GM12891 (cell line): ENCODE results near the gene KRTAP4-8.
"Not testable (repeated sequence)": the region's sequence is repeated elsewhere in the genome, so short reads cannot be mapped to it uniquely, and the experiment has no call there.

ENCODE experiments used
- DNase-seq: peaks from one replicate; pipeline ENCODE4 v3.0.0; 2011; ENCODE audit warnings: low spot score; ENCODE audit not compliant: insufficient read length
- FAIRE-seq: peaks from 2 replicates; lab custom pipeline; 2011; peaks lifted over from hg19 to GRCh38; lab: Jason Lieb, UNC
- PAX5 ChIP-seq: IDR thresholded peaks from 2 replicates; pipeline ENCODE4 v1.6.1; 2011; ENCODE audit warnings: low read length, moderate library complexity, mild to moderate bottlenecking; ENCODE audit not compliant: insufficient read depth, severe bottlenecking
- POLR2A ChIP-seq: IDR thresholded peaks from 2 replicates; pipeline ENCODE4 v1.6.1; 2011; ENCODE audit warnings: low read depth, low read length, control low read depth
- POLR2AphosphoS5 ChIP-seq: IDR thresholded peaks from 2 replicates; pipeline ENCODE4 v1.6.1; 2011; ENCODE audit warnings: low read depth, low read length, control low read depth
- POU2F2 ChIP-seq: IDR thresholded peaks from 2 replicates; pipeline ENCODE4 v1.6.1; 2011; ENCODE audit warnings: low read depth, mild to moderate bottlenecking, control low read depth, low read length, moderate library complexity
- SPI1 ChIP-seq: IDR thresholded peaks from 2 replicates; pipeline ENCODE4 v1.6.1; 2011; ENCODE audit warnings: low read depth, low read length, control low read depth
- TAF1 ChIP-seq: IDR thresholded peaks from 2 replicates; pipeline ENCODE4 v1.6.1; 2011; ENCODE audit warnings: low read depth, low read length, control low read depth

The KRTAP4-8 gene

DNA sequence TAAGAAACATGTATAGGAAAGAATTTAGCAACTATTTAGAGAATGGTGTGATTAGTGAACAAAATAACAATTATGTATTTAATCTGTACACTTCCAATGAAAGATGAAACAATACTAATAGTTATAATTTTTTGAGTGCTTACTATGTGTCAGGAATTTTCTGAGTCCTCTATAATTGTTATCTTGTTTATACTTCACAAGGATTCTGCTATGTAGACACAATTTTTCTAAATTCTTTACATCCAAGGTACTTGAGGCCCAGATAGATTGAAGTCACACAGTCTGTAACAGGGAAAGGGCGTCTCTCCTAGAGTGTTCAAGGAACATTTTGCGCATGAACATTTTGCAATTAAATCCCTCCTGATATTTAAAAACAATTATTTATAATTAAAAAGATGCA is 27.1 kb upstream of the KRTAP4-8 start:
- no peak for FAIRE-seq
- DNase-seq = no peak
- TF ChIP-seq POLR2AphosphoS5 (no peak), TAF1 (no peak)

DNA sequence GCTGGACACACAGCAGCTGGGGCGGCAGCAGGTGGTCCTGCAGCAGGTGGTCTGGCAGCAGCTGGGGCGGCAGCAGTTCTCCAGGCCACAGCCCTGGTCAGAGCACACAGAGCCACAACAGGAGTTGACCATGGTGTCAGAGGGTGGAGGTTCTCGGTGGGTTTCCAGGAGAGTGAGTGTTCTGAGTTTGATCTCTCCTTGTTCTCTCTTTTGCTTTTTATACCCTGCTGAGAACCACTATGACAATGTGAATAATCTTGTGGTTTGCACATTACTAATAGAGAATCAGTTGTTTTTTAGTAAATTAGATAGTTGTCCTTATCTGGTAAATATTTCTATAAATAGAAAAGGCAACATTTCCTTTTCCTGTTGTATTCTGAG is 26.0 kb upstream of the KRTAP4-8 start, which contains the start of gene KRTAP4-12:
Gene KRTAP4-12, minus strand, starts transcription at position 192 of the 381 bp plus-strand sequence. Its CDS starts 60 bp downstream, at position 132.
- FAIRE-seq, DNase-seq: not testable (repeated sequence)

DNA sequence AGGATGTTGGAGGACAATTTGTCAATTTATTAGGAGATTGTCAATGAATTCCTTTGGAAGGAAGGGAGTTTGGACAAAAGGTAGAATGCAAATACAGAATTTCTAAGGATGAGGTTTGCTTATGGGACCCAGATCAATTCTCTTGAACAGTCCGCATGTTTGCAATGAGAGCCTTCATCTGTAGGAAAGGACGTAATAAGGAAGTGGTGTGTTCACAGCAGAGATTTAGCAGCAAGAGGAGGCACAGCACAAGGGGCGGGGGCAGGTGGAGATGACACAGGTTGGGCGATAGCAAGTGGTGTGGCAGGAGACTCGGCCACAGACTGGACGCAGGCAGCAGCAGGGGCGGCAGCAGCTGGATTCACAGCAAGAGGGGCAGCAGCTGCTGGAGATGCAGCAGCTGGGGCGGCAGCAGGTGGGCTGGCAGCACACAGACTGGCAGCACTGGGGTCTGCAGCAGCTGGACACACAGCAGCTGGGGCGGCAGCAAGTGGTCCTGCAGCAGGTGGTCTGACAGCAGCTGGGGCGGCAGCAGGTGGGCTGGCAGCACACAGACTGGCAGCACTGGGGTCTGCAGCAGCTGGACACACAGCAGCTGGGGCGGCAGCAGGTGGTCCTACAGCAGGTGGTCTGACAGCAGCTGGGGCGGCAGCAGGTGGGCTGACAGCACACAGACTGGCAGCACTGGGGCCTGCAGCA is 25.5 kb upstream of the KRTAP4-8 start:
- FAIRE-seq, DNase-seq: not testable (repeated sequence)

DNA sequence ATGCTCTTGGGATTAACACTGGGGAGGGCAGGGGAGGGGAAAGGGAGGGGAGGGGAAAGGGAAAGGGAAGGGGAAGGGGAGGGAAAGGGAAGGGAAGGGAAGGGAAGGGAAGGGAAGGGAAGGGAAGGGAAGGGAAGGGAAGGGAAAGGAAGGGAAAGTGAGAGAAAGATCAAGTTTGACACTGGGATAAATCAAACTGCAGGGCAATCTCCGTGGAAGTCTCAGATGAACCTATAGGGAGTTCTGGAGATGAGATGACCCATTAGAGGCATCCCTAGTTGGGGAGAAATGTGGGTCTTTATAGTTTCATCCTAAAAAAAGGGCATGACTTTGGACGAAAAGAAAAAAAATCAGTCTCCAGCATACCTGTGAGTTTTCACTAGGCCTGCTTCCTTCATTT is 23.8 kb upstream of the KRTAP4-8 start:
- FAIRE-seq (no peak), DNase-seq (no peak)
- TF ChIP-seq TAF1 (no peak), PAX5 (no peak), POLR2AphosphoS5 (no peak), SPI1 (no peak), POU2F2 (no peak)

DNA sequence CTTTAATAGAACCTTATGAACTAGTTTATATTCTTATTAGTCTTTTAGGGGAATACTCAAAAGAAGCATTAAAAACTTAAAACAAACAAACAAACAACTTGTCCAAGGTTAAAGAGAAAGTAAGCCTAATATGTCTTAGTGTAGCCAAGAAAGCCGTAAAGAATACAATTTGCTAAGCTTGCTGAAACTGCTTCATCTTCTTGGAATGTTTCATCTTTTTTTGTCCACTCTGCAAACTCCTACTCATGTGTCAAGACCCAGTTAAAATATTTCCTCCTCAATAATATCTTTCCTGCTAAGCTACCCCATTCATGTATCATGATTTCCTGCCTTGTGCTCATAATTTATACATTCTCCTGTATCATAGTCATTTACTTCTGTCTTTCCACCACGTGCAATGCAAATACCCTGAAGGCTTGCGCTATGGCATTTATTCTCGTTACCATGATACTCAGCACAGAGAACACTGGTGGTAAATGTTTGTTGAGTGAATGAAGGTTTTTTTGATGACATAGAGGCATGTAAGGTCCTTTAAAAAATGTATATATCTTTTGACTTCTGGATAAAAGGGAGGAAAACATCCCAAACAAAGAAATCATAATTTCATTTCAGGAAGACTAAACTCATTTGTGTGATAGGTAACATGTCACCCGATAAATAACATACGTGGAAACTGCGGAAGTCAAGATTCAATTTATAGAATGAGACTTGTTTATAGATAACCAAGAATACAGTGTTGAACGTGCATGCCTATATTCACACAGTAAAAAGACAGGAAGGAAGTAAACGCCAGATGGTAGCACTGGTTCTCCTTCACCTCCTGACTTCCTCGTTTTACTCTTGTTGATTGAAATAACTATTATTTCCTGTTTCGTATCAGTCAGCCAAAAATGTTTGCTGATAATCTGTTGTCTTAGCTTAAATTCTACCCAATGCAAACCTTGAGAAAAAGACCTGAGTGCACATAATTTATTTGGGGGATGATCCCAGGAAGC is 22.1 kb upstream of the KRTAP4-8 start:
- FAIRE-seq, DNase-seq: not testable (repeated sequence)

DNA sequence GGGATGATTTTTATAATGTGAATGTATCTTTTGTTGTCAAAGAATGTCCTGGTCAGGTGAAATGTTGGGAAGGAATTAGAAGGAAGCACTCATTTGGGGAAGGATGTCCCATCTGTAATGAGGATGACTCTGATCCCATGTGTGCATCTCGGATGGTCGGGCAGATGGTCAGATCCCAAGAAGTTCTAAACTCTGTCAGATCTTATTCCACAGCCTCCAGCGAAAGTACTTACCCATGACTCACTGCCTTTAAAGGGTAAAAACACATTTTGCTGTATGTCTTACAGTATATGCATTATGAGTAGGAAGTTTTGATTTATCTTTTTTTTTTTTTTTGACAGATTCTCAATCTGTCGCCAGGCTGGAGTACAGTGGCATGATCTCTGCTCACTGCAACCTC is 20.8 kb upstream of the KRTAP4-8 start:
- FAIRE-seq (no peak), DNase-seq (no peak)
- TF ChIP-seq TAF1 = no peak
- no peak for TF ChIP-seq SPI1
- TF ChIP-seq PAX5 = no peak
- TF ChIP-seq POLR2A = no peak
- TF ChIP-seq POLR2AphosphoS5 = no peak
- TF ChIP-seq POU2F2 = no peak

DNA sequence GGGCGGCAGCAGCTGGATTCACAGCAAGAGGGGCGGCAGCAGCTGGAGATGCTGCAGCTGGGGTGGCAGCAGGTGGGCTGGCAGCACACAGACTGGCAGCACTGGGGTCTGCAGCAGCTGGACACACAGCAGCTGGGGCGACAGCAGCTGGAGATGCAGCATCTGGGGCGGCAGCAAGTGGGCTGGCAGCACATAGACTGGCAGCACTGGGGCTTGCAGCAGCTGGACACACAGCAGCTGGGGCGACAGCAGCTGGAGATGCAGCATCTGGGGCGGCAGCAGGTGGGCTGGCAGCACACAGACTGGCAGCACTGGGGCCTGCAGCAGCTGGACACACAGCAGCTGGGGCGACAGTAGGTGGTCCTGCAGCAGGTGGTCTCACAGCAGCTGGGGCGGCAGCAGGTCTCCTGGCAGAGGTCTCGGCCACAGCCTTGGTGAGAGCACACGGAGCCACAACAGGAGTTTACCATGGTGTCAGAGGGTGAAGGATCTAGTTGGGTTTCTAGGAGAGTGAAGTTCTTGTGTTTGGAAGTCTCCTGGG is 20.0 kb upstream of the KRTAP4-8 start, which contains the start of gene KRTAP4-11:
Gene KRTAP4-11, minus strand, starts transcription at position 528 of the 541 bp plus-strand sequence. Its CDS starts 58 bp downstream, at position 470.
- not testable (repeated sequence) for FAIRE-seq, DNase-seq

DNA sequence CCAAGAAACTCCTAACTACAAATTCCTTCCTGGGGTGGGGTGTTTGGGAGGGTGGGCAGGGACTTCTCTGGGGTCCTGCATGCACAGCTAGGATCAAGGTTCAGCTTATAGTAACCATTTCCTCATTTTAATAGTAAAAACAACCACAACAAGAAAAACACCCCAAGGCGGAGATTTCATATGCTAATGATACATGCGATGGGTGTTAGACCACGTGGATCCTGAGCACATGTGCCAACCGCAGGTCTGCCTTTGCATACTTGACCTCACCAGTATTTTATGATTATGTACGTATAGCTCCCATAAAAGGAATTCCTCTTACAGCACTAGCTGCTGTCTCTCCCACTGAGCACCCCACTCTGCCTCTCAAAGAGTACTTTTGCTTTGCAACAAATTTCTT is 18.4 kb upstream of the KRTAP4-8 start:
- FAIRE-seq (no peak), DNase-seq (no peak)
- TF ChIP-seq POU2F2 = no peak
- no peak for TF ChIP-seq POLR2AphosphoS5
- no peak for TF ChIP-seq POLR2A
- TF ChIP-seq SPI1 = 0 out of 2 replicates have a peak, but pooled peaks have one; percentile 7
- TF ChIP-seq TAF1 = no peak
- no peak for TF ChIP-seq PAX5

DNA sequence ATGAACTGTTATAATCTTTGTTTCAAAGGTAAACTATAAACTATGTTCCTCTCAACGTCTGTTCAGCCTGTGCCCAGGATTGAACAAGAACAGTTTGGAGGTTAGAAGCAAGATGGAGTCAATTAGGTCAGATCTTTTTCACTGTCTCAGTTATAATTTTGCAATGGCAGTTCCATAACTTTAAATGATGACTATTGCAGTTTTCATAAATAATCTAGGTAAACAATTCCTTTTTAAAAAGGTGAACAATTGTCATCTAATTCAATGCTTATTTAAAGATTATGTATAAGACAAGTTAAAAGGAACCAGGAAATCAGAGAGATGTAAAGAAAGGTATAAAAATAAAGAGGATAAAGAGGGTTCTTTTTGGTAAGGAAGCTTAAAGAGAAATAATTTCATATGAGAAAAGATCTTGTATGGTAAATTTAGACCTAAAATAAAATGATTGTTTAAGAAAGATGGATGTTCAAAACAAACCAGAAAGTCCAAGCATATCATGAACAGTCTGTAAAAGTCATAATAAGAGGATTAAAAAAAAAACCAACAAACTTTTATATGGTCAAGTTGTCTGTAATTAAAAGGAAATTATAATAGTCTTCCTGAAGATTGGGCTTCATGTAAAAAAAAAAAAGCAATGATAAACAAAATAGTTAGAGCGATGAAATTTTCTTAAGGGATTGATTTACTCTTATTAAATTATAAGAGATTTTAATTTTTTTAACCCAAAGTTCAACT is 13.4 kb upstream of the KRTAP4-8 start:
- TF ChIP-seq POLR2A (no peak), POLR2AphosphoS5 (no peak), POU2F2 (no peak), PAX5 (no peak), SPI1 (no peak), TAF1 (no peak)
- DNase-seq = no peak
- FAIRE-seq = no peak

DNA sequence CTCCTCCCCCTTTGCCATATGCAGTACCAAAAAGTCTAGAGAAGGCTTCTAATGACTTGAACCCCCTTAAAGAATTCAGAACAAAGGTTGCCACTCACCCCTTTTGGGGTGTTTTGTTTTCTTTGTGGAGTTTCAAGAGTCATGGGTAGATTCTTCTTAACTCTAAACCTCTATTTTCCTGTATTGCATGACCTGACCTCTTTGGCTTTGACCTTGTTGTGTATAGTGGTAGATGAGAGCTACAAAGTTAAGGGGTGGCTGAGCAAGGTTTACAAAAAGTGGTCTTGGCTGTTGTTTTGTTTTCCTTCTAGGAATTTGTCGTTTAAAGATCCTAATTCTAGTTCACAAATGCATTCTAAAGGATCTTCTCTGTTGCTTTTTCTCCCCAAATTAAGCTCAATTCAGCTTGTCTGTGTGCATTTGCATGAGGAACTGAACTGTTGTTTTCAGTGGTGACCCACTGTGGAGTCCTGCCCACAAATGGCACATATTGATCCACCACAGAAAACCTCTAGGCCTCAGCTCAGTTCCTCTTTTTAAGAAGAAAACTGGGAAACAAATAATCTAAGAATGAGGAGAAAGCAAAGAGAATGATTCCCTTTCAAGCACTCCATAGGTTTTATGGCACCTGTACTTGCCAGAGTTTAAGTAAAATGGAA is 10.9 kb upstream of the KRTAP4-8 start:
- DNase-seq, FAIRE-seq: not testable (repeated sequence)
